Measurements from ENCODE around the gene RGMA. TPM values are rescaled to one million over a fixed set of nuclear protein-coding genes. Genes with fewer than 3 reads are reported as not detected.

RGMA gene
- total RNA-seq, 6 experiments from 2014 or later: 0.06 to 0.32 (median 0.25) TPM; not detected in 2

DNA sequence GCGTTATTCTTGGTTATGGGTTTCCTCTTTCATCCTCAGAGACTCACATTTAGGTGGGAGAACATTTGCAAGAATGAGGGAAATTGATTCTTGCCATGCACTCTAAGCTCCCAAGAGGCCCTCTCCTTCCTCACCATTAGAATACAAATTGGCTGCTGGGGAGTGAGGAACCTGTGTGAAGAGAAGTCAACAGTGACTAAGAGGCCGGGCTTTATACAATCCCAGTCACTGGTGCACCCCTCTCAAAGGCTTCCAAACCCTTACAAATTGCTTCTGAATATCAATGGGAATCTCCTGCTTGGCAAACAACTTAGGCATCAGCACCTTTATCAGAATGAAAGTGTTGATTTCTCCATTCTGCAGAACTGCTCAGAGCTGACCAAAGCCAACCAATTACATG lies 16.5 kb upstream of the RGMA start:
- H3K27ac ChIP-seq: no peak overlapping the region
- intact Hi-C loops (cut with DNase I): no loop called here
- WGBS (ENCODE audit: insufficient coverage, low coverage, low lambda C conversion rate, missing lambda C conversion rate): 19% methylated on average over 2 of the region's 2 CpGs
- ATAC-seq: no peak
- no peaks in the 10 kb centered on the region for H3K9me3 ChIP-seq
- no peak for TF ChIP-seq POLR2A (IDR thresholded peaks at IDR 0.05)
- TF ChIP-seq, protein P1, sequence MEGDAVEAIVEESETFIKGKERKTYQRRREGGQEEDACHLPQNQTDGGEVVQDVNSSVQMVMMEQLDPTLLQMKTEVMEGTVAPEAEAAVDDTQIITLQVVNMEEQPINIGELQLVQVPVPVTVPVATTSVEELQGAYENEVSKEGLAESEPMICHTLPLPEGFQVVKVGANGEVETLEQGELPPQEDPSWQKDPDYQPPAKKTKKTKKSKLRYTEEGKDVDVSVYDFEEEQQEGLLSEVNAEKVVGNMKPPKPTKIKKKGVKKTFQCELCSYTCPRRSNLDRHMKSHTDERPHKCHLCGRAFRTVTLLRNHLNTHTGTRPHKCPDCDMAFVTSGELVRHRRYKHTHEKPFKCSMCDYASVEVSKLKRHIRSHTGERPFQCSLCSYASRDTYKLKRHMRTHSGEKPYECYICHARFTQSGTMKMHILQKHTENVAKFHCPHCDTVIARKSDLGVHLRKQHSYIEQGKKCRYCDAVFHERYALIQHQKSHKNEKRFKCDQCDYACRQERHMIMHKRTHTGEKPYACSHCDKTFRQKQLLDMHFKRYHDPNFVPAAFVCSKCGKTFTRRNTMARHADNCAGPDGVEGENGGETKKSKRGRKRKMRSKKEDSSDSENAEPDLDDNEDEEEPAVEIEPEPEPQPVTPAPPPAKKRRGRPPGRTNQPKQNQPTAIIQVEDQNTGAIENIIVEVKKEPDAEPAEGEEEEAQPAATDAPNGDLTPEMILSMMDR (IDR thresholded peaks at IDR 0.05): no peak
- no peaks in the 10 kb centered on the region for H3K27me3 ChIP-seq
- H3K4me3 ChIP-seq: no peak overlapping the region
- DNase-seq: no peak
- H3K4me1 ChIP-seq: no peaks in the 10 kb centered on the region
- H3K36me3 ChIP-seq: no peaks in the 10 kb centered on the region

DNA sequence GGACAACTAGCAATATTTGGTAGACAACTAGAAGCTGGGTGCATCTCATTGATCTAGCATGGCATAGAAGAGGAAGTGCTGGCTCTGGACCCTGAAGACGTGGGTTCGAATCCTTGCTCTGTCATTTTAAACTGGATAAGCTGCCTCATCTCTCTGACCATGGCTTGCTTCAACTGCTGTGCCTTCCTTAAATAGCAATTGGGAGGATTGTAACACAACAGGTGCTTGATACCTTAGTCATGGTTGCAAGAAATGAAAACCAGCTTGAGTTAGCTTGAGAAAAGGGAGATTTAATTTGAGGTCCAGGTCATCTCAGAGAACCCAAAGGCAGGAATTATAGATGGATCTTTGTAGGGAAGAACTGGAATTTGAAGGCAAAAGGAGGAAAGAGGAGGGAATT lies 14.8 kb upstream of the RGMA start:
- ATAC-seq (no peak), DNase-seq (no peak)
- Histone ChIP-seq H3K9me3 (no peaks in the 10 kb centered on the region), H3K27me3 (no peaks in the 10 kb centered on the region), H3K4me1 (no peaks in the 10 kb centered on the region), H3K27ac (no peak overlapping the region), H3K36me3 (no peaks in the 10 kb centered on the region), H3K4me3 (no peak overlapping the region)
- WGBS (ENCODE audit: insufficient coverage, low coverage, low lambda C conversion rate, missing lambda C conversion rate): no CpG with 5 or more reads among the region's 2 CpGs
- no peak for TF ChIP-seq POLR2A (IDR thresholded peaks at IDR 0.05)
- TF ChIP-seq, protein P1 (IDR thresholded peaks at IDR 0.05): no peak
- intact Hi-C loops (cut with DNase I): no loop called here

DNA sequence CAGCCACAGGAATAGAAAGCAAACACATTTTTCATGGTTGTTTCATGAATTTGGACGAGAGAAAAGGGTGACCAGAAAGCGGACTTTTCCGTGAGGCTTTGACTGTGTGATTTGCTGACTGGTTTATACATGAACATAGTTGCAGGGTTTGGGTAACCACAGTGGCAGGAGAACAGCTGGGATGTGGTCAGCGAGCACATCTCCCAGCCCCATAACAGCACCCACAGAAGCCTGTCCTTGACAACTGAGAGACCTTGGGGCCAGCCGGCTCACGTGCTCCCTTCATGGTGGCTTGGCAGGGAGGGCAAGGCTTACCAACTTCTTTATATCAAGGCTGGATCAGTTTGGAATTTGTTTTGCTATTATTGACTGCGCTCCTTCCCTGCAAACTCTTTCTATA lies 13.2 kb upstream of the RGMA start:
- H3K4me3 ChIP-seq: no peak overlapping the region
- H3K9me3 ChIP-seq: no peaks in the 10 kb centered on the region
- DNase-seq (no peak), ATAC-seq (no peak)
- intact Hi-C loops (cut with DNase I): no loop called here
- H3K27ac ChIP-seq: no peak overlapping the region
- 61% methylated on average over 3 of the region's 7 CpGs for WGBS (ENCODE audit: insufficient coverage, low coverage, low lambda C conversion rate, missing lambda C conversion rate)
- H3K36me3 ChIP-seq: no peaks in the 10 kb centered on the region
- no peaks in the 10 kb centered on the region for H3K4me1 ChIP-seq
- TF ChIP-seq, protein P1 (IDR thresholded peaks at IDR 0.05): no peak
- TF ChIP-seq POLR2A (IDR thresholded peaks at IDR 0.05): no peak
- H3K27me3 ChIP-seq: no peaks in the 10 kb centered on the region

DNA sequence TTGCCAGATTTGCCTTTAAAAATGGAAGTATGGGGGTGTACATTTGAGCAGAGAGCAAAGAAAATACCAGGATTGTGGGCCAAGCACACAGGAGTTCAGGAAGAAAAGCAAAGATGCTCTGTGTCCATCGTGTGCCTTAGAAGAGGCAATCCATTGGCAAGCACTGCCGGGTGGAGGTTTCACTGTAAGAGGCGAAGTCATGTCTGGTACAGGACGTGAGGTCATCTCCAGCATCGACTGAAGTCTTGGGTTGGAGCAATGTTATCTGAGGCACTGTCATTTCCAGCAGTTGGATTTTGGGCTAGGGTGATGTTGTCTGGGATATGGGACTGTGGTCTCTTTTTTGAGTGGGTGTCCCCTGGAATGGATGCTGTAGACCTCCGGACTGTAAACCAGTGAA lies 4.8 kb upstream of the RGMA start:
- H3K27ac ChIP-seq: no peak overlapping the region
- no peaks in the 10 kb centered on the region for H3K36me3 ChIP-seq
- no peak overlapping the region for H3K4me3 ChIP-seq
- H3K9me3 ChIP-seq: no peaks in the 10 kb centered on the region
- peaks cover 0 to 2% (median 0%) of the 10 kb centered on the region in 4 donors for H3K4me1 ChIP-seq
- peaks cover 0 to under 1% of the 10 kb centered on the region in 2 donors for H3K27me3 ChIP-seq
- no peak for DNase-seq
- intact Hi-C loops (cut with DNase I): no loop called here
- no peak for TF ChIP-seq POLR2A (IDR thresholded peaks at IDR 0.05)
- TF ChIP-seq, protein P1 (IDR thresholded peaks at IDR 0.05): no peak
- WGBS (ENCODE audit: insufficient coverage, low coverage, low lambda C conversion rate, missing lambda C conversion rate): 45% methylated on average over 3 of the region's 6 CpGs
- ATAC-seq: no peak

DNA sequence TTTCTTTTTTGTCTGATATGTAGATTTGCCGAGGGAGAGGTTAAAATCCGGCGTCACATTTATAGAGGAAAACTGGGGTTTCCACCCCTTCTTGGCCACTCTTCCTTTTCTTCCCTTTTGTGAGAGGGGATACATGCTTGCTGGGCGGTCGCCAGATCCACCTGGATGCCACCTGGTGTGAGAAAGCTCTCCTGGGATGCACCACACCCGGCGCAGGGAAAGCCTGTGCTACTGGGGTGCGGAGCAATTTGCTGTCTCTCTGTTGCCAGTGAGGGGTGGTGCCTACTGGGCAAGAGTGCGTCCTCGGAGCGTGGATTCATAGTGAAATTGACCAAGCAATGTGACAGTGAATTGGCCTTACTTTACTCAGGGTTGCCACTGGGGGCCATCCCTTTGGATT lies 2.5 kb upstream of the RGMA start:
- Histone ChIP-seq H3K36me3 (no peaks in the 10 kb centered on the region), H3K9me3 (no peaks in the 10 kb centered on the region), H3K4me3 (no peak overlapping the region), H3K4me1 (peaks cover 0 to 14% (median 0%) of the 10 kb centered on the region in 4 donors), H3K27me3 (peaks cover 8 to 21% of the 10 kb centered on the region in 2 donors), H3K27ac (no peak overlapping the region)
- no peak for DNase-seq
- no peak for ATAC-seq
- intact Hi-C loops (cut with DNase I): no loop called here
- TF ChIP-seq, protein P1 (IDR thresholded peaks at IDR 0.05): no peak
- TF ChIP-seq POLR2A (IDR thresholded peaks at IDR 0.05): no peak
- WGBS (ENCODE audit: insufficient coverage, low coverage, low lambda C conversion rate, missing lambda C conversion rate): 59% methylated on average over 6 of the region's 11 CpGs

All from right lobe of liver (tissue), 6 donors.